RWPE2 (cell line): ENCODE measurements around the gene ANKS1B.
"Not testable (repeated sequence)": the region's sequence is repeated elsewhere in the genome, so short reads cannot be mapped to it uniquely, and the experiment has no call there.

Source experiments
- ATAC-seq: fragments of 200-7000 bp; cut with Tn5 transposase; 3 replicates; pipeline ENCODE4 v1.9.1; 2021; ENCODE audit warnings: low read depth
- DNase-seq: peaks from one replicate; pipeline ENCODE4 v3.0.0-alpha.2; 2020; ENCODE audit warnings: low spot score
- H3K27ac ChIP-seq: fragments of 450-650 bp; 2 replicates; pipeline ENCODE4 v1.5.1; 2017; ENCODE audit warnings: mild to moderate bottlenecking; ENCODE audit not compliant: poor library complexity, severe bottlenecking
- H3K27me3 ChIP-seq: fragments of 250-450 bp; sonication (Bioruptor Pico); 2 replicates; pipeline ENCODE4 v1.5.1; 2021; ENCODE audit warnings: mild to moderate bottlenecking, moderate library complexity; ENCODE audit not compliant: insufficient read depth, poor library complexity, severe bottlenecking
- H3K36me3 ChIP-seq: fragments of 250-450 bp; sonication (Bioruptor Pico); 2 replicates; pipeline ENCODE4 v1.5.1; 2020; ENCODE audit warnings: low read depth, mild to moderate bottlenecking, moderate library complexity
- H3K4me1 ChIP-seq: fragments of 250-450 bp; sonication (Bioruptor Pico); 2 replicates; pipeline ENCODE4 v1.5.1; 2021; ENCODE audit warnings: mild to moderate bottlenecking, moderate library complexity; ENCODE audit not compliant: insufficient read depth, poor library complexity, severe bottlenecking
- H3K4me3 ChIP-seq: fragments of 250-450 bp; sonication (Bioruptor Pico); 2 replicates; pipeline ENCODE4 v1.5.1; 2021; ENCODE audit warnings: mild to moderate bottlenecking, moderate library complexity; ENCODE audit not compliant: severe bottlenecking
- H3K9me3 ChIP-seq: fragments of 250-450 bp; sonication (Bioruptor Pico); 2 replicates; pipeline ENCODE4 v1.5.1; 2021; ENCODE audit warnings: mild to moderate bottlenecking, moderate library complexity; ENCODE audit not compliant: severe bottlenecking
- TF ChIP-seq, protein P1 (sequence below): fragments of 450-650 bp; IDR thresholded peaks from one replicate; pipeline ENCODE4 v1.5.1; 2017; ENCODE audit warnings: mild to moderate bottlenecking, moderate library complexity; ENCODE audit not compliant: poor library complexity, severe bottlenecking

The ANKS1B gene

GRCh38 chr12:100020370-100020769 lies 35.6 kb upstream of the ANKS1B start:
- TF ChIP-seq, protein P1, sequence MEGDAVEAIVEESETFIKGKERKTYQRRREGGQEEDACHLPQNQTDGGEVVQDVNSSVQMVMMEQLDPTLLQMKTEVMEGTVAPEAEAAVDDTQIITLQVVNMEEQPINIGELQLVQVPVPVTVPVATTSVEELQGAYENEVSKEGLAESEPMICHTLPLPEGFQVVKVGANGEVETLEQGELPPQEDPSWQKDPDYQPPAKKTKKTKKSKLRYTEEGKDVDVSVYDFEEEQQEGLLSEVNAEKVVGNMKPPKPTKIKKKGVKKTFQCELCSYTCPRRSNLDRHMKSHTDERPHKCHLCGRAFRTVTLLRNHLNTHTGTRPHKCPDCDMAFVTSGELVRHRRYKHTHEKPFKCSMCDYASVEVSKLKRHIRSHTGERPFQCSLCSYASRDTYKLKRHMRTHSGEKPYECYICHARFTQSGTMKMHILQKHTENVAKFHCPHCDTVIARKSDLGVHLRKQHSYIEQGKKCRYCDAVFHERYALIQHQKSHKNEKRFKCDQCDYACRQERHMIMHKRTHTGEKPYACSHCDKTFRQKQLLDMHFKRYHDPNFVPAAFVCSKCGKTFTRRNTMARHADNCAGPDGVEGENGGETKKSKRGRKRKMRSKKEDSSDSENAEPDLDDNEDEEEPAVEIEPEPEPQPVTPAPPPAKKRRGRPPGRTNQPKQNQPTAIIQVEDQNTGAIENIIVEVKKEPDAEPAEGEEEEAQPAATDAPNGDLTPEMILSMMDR: no peak
- H3K27me3 ChIP-seq: no peaks in the 10 kb centered on the region
- H3K9me3 ChIP-seq: no peaks in the 10 kb centered on the region
- no peaks in the 10 kb centered on the region for H3K4me1 ChIP-seq
- ATAC-seq (peak; percentile 35; the same call in 1 of the 3 replicates), DNase-seq (no peak)
- no peaks in the 10 kb centered on the region for H3K36me3 ChIP-seq
- H3K27ac ChIP-seq: no peak overlapping the region
- no peak overlapping the region for H3K4me3 ChIP-seq

DNA sequence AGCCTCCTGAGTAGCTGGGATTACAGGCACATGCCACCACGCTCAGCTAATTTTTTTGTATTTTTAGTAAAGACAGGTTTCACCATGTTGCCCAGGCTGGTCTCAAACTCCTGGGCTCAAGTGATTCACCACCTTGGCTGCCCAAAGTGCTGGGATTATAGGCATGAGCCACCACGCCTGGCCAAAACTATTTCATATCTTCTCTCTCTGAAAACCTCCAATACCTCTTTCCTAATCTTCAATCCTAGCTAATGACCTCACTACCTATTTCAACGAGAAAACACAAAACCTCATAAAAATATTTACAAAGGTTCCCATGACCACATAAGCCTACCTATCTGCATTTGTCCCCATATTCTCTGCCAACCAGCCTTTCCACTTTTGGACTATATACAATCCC lies 32.3 kb upstream of the ANKS1B start:
- no peak for DNase-seq
- TF ChIP-seq, protein P1: no peak
- peak; percentile 70 for ATAC-seq
- no peak overlapping the region for H3K4me3 ChIP-seq
- H3K4me1 ChIP-seq: no peaks in the 10 kb centered on the region
- H3K9me3 ChIP-seq: no peaks in the 10 kb centered on the region
- no peaks in the 10 kb centered on the region for H3K27me3 ChIP-seq
- H3K27ac ChIP-seq: no peak overlapping the region
- H3K36me3 ChIP-seq: no peaks in the 10 kb centered on the region

- not testable (repeated sequence) for ATAC-seq, H3K27ac ChIP-seq, H3K9me3 ChIP-seq, DNase-seq, H3K4me3 ChIP-seq, H3K27me3 ChIP-seq, H3K36me3 ChIP-seq, H3K4me1 ChIP-seq
Observed at GRCh38 chr12:100016304-100016703, 31.6 kb upstream of the ANKS1B start.

DNA sequence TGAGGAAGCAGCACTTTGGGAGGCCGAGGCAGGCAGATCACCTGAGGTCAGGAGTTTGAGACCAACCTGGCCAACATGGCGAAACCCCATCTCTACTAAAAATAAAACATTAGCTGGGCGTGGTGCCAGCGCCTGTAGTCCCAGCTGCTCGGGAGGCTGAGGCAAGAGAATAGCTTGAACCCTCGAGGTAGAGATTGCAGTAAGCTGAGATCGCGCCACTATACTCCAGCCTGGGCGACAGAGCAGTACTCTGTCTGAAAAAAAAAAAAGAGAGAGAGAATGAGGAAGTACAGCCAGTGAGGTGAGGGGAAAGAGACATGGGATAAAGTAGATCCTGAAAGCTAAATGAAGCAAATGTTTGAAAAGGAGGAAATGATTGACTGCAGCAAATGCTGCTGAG lies 21.1 kb upstream of the ANKS1B start:
- not testable (repeated sequence) for H3K27ac ChIP-seq, H3K36me3 ChIP-seq, DNase-seq, H3K4me1 ChIP-seq, ATAC-seq, H3K9me3 ChIP-seq, H3K27me3 ChIP-seq, H3K4me3 ChIP-seq

DNA sequence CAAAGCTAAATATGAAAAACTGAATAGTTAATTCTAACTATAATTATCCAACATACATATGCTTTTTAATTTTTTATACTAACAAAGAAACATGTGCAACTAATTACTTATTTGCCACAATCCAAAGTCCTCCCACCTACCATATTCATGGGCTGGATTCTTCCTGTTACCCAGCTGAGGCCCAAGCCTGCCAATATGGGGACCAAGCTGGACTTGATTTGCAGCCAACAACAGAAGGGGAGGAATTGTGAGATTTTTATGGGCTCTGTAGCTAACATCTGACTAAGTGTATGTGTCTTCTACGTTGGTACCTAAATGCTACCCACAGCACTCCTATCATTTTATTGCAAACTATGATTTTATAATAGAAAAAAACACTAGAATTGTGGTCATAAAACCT lies 13.1 kb upstream of the ANKS1B start:
- TF ChIP-seq, protein P1: no peak

GRCh38 chr12:99996095-99996494 lies 11.4 kb upstream of the ANKS1B start:
- ATAC-seq: no peak
- TF ChIP-seq, protein P1: no peak
- H3K9me3 ChIP-seq: no peaks in the 10 kb centered on the region
- DNase-seq: no peak
- no peaks in the 10 kb centered on the region for H3K4me1 ChIP-seq
- no peaks in the 10 kb centered on the region for H3K36me3 ChIP-seq
- no peaks in the 10 kb centered on the region for H3K27me3 ChIP-seq
- no peak overlapping the region for H3K4me3 ChIP-seq
- H3K27ac ChIP-seq: no peak overlapping the region

More for the DNA sequence above, 13.1 kb upstream of the ANKS1B start:
- no peak for DNase-seq
- no peak for ATAC-seq
- Histone ChIP-seq H3K9me3 (no peaks in the 10 kb centered on the region), H3K36me3 (no peaks in the 10 kb centered on the region), H3K27me3 (no peaks in the 10 kb centered on the region), H3K4me3 (no peak overlapping the region), H3K4me1 (no peaks in the 10 kb centered on the region), H3K27ac (no peak overlapping the region)
